GM21825 (cell line): ENCODE measurements around the gene FIBP.

ENCODE experiments used
- ATAC-seq: cut with Tn5 transposase; IDR thresholded peaks from one replicate; pipeline ENCODE4 v1.9.1; 2021; ENCODE audit warnings: mild to moderate bottlenecking, moderate library complexity; ENCODE audit not compliant: unreplicated experiment

The FIBP gene

GRCh38 chr11:65888163-65888814, at the start of gene FIBP:
Gene FIBP (minus strand): TSS chr11:65888471. CDS start chr11:65888418, 53 bp downstream.
- ATAC-seq: peak; percentile 49

DNA sequence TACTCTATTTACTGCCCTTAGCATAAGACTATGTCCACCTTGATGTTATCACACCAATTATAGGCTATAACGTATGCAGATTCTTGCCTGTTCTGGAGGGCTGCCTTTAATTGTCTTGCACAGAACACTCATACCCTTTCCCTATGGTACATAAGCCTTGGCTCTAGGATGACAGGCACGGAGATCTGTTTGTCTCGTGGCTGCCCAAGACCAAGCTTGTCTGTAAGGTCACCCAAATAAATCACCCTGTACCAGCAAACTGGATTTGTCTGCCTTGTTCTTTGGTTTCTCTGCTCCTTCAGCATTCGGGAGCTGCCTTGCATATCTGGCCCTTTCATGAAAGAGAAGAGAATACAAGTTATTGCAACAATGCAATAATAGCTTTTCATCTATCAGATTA, 49.5 kb upstream of the FIBP start:
- ATAC-seq: no peak

DNA sequence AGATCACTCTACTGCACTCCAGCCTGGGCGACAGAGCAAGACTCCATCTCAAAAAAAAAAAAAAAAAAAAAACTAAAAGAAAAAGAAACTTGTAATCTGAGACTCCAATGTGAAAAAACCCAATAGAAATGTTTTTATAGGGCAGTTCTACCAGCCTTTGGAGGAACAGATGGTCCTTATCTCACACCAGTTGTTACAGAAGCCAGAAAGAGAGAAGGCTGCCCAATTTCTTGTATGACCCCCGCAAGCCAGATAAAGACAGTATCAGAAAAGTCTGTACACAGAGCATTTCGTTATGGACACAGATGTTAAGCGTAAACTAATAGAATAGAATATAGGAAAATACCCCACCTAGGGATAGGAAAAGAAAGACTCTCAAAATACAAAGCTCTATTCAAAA, 45.7 kb upstream of the FIBP start:
- ATAC-seq: no peak

GRCh38 chr11:65932558-65932919, 44.3 kb upstream of the FIBP start:
- ATAC-seq: no peak

DNA sequence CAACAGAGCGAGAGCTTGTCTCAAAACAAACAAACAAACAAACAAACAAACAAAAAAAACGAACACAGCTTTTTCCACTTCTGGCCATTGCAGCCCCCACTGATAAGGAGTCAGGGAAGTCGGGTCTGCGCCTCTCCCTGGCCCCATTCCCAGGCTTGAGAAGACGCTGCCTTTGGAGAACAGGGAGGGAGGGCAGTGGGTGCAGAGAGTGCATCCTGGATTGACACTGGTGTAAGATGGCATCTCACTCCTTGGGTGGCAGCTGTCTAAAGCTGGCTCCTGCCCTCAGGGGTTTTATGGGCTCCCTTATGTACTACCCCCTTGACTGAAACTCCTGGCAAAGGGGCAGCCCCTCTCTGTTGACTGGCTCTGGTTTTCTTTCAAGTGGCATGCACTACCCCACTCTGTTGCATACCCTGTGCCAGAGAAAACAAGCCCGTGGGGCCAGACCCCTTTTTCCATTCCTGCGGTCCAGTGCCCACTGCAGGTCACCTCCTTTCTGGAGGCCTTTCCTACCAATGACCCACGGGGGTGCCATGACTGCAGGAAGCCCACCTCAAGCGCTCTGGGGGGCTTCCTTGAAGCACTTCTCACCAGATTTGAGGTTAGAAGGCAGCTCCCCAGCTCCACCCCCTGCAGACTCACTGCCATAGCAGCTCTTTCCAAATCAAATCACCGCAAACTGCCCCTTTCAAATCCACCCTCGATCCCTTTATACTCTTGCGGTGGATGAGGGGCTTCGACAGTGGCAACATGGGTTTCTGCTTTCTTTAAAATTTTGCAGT, 43.7 kb upstream of the FIBP start:
- ATAC-seq: no peak

DNA sequence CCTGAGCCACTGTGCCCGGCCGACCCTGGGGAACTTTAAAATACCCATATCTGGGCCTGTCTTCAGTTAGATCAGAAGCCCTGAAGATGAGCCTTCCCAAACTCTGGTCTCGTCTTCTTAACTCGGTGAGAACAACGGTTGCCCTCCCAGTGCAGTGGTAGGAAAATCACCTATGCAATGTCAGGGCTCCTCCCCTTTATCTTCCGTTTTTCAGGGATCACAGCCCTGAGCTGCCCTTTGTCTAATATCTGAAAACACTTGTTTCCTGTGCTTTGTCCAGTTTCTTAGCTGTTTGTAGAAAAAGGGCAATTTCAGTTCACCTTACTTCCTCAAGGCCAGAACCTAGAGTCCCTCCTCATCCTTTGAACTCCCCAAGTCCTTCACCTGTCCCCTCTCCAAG, 40.4 kb upstream of the FIBP start:
- ATAC-seq: no peak

GRCh38 chr11:65927904-65928397, 39.7 kb upstream of the FIBP start:
- peak; percentile 65 for ATAC-seq

- ATAC-seq: no peak
Measured at GRCh38 chr11:65925397-65925796, 37.1 kb upstream of the FIBP start.

DNA sequence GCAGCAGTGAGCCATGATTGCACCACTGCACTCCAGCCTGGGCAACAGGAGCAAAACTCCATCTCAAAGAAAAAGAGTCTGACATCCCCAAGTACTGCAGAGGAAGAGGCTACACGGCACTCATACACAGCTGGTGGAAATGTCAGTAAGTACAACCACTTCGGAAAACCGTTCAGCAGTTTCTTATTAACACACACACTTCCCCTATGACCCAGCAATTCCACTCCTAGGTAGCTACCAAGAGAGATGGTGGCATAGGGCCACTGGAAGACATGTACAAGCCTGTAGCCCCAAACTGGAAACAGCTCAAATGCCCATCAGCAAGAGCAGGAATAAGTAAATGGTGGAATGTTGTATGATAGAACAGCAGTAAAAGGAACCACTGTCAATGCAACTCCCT, 34.3 kb upstream of the FIBP start:
- ATAC-seq: no peak

DNA sequence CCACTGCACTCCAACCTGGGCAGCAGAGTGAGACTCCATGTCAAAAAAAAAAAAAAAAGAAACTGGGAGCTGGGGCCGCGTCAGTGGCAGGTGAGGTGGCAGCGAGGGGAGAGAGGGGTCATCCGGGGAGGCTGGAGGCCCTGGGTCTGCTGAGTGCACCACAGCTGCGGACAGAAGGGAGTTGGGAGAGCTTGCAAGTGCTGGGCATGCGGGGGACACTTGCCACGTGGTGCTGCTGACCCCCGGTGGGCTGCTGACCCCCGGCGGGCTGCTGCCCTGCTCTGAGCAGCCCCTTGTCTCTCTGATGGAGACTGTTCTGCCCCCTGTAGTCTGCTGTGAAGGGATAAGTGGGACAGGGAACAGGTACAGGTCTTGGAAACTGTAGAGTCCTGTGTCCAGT, 33.6 kb upstream of the FIBP start:
- ATAC-seq: no peak

- no peak for ATAC-seq
Measured at GRCh38 chr11:65921033-65921555, 32.8 kb upstream of the FIBP start.

DNA sequence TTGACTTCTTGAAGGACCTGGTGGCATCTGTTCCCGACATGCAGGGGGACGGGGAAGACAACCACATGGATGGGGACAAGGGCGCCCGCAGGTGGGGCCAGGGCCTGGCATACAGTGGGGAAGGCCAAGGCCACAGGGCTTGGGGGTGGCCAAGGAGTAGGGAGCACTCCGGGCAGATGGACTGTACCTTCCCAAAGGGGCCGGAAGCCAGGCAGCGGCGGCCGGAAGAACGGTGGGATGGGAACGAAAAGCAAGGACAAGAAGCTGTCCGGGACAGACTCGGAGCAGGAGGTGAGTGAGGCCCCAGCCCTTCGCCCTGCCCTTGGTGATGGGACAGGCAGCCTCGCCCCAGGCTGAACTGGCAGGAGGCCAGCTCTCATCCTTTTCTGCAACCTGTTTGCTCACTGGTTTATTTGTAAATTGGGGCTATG, 32.1 kb upstream of the FIBP start:
- ATAC-seq: no peak

- ATAC-seq: peak; percentile 26
Measured at GRCh38 chr11:65919573-65920371, 31.5 kb upstream of the FIBP start.

DNA sequence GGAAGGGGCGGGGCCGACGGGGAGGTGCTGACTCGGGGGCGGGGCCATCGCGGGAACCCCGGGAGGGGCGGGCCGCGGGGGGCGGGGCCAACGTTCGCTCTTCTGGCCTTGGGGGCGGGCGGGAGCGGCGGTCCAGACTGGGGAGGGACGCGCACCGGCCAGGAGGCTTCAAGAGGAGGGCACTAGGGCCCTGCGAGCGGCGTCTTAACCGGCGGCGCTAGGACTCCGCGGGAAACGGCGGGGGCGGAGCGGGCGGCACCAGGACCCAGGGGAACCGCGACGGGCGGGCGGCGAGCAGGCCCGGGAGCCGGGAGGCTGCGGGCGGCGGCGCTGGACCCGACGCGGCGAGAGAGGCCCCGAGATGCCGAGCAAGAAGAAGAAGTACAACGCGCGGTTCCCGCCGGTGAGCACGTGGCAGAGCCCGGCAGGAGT, 30.9 kb upstream of the FIBP start, which contains the start of gene DRAP1:
Gene DRAP1, plus strand, starts transcription at position 286 of the 432 bp plus-strand sequence. Its CDS starts 76 bp downstream, at position 362.
- ATAC-seq: peak; percentile 75

- ATAC-seq: peak; percentile 46
Measured at GRCh38 chr11:65918211-65919140, 30.2 kb upstream of the FIBP start, which contains the start of gene C11orf68. Gene C11orf68 (minus strand): TSS chr11:65919062. CDS start chr11:65919031, 31 bp downstream.

DNA sequence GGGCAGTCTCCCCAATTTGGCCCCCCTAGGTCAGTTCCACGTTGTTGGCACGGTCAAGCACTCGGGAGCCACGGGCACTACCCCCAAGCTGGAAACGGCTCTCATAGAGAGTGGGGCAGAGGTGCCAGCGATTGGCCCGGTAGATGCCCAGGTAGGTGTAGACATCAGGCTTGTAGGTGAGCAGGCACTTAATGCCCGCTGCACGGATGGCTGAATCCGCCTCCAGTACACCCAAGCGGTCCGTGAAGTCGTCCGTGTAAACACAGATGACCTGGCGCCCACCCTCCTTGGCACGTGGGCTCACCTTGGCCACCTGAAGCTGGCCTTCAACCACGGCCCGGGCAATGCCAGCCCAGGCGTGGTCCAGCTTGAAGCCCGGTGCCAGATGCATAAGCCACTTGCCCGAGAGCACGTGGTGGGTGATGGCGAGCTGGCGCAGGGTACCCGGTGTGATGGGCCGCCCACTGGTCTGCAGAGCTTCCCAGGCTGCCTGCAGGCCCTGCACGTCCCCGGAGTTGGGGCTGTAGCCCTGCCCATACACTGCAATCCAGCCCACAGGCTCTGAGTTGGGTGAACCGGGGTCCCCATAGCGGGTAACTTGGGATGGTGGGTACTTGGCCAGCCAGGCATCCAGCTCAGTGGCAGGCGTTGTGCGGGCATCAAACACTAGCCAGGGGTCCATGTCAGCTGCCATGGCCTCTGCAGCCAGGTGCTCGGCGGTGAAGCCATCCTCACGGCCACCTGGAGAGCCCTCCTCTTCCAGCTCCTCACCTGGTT, 29.4 kb upstream of the FIBP start:
- ATAC-seq: no peak

- ATAC-seq: no peak
Measured at GRCh38 chr11:65917077-65917433, 28.8 kb upstream of the FIBP start.

DNA sequence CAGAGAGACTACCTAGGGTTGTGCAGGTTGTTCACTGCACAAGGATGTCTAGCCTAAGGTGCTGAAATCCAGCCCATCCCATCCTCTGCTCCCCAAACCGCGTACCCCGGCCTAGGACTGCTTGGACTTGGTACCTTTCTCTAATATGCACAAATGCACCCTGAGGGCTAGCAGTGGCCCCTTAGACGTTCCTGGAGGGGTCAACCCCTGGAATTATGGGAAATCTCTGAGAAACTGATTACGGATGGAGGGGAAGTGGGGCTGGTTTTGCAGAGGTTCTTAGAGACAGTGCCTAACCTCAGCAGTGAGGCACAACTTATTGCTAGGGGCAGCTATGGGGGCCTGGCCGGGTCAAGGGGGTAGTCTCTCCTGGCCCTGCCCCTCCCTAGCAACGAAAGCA, 28.1 kb upstream of the FIBP start:
- no peak for ATAC-seq

DNA sequence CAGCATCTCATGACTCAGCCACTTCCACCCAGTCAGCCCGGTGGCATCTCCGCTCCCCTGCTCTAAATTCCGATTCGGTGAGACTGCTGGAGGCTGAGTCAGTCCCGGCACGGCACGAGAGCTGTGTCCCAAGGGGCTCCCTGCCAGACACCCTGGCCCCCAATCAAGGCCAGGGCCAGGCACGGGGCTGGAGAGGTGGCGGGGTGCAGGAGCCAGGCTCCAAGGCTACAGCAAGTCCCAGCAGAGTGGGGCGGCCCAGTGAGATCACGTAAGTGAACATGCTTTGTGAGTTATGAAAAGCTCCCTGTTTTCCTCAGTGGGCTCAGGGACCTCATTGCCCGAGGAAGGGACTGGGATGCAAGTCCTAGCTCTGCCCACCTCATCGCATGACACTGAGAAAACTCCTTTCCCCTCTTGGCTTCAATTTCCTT, 27.6 kb upstream of the FIBP start:
- ATAC-seq: no peak
